WTC11 (cell line): ENCODE measurements around the gene PRKAR1B. TPM values are rescaled to one million over a fixed set of nuclear protein-coding genes. Genes with fewer than 3 reads are reported as not detected.

Source experiments
- ATAC-seq: fragments of 200-7000 bp; cut with Tn5 transposase; 2 replicates; pipeline ENCODE4 v1.10.0; 2021; ENCODE audit warnings: mild to moderate bottlenecking, moderate library complexity
- CTCF ChIA-PET: fragments of 300-600 bp; sonication (Branson Sonifier 250); formaldehyde crosslinking; loops from one replicate; lab custom pipeline; 2021; ENCODE audit warnings: antibody characterized with exemption; lab: Charles Lee
- POLR2A ChIA-PET: fragments of 350-600 bp; sonication (Branson Sonifier 250); formaldehyde crosslinking; loops from one replicate; lab custom pipeline; 2021; ENCODE audit warnings: antibody characterized with exemption; lab: Charles Lee
- DNase-seq: peaks from one replicate; pipeline ENCODE4 v3.0.0; 2021; ENCODE audit warnings: low spot score
- H3K27ac Mint-ChIP-seq: 2 replicates; pipeline ENCODE4 v1.8.0; 2021; ENCODE audit warnings: mixed read lengths
- H3K27me3 Mint-ChIP-seq: 2 replicates; pipeline ENCODE4 v1.8.0; 2021; ENCODE audit warnings: low read depth, mild to moderate bottlenecking, moderate library complexity, mixed read lengths
- H3K36me3 Mint-ChIP-seq: 2 replicates; pipeline ENCODE4 v1.8.0; 2021; ENCODE audit warnings: mixed read lengths
- H3K4me1 Mint-ChIP-seq: 2 replicates; pipeline ENCODE4 v1.8.0; 2022; ENCODE audit warnings: mixed read lengths
- H3K4me3 Mint-ChIP-seq: 2 replicates; pipeline ENCODE4 v1.8.0; 2021; ENCODE audit warnings: mild to moderate bottlenecking, moderate library complexity, mixed read lengths
- H3K9me3 Mint-ChIP-seq: 2 replicates; pipeline ENCODE4 v1.8.0; 2021; ENCODE audit warnings: mixed read lengths
- CREB1 ChIP-seq: sonication (generic); formaldehyde crosslinking; IDR thresholded peaks from 2 replicates; pipeline ENCODE4 v1.8.0; 2023; ENCODE audit warnings: mild to moderate bottlenecking, missing genetic modification reagents
- ETV6 ChIP-seq: sonication (generic); formaldehyde crosslinking; IDR thresholded peaks from 2 replicates; pipeline ENCODE4 v1.8.1; 2022; ENCODE audit warnings: mild to moderate bottlenecking, missing genetic modification reagents
- FOXK1 ChIP-seq: sonication (generic); formaldehyde crosslinking; IDR thresholded peaks from 2 replicates; pipeline ENCODE4 v1.8.0; 2022; ENCODE audit warnings: mild to moderate bottlenecking, moderate library complexity, missing genetic modification reagents
- GRHL2 ChIP-seq: fragments of 250-450 bp; sonication (Bioruptor Pico); IDR thresholded peaks from 2 replicates; pipeline ENCODE4 v1.8.0; 2022; ENCODE audit warnings: mild to moderate bottlenecking, moderate library complexity; ENCODE audit not compliant: insufficient replicate concordance, severe bottlenecking
- HMGA2 ChIP-seq: fragments of 250-450 bp; sonication (Bioruptor Pico); IDR thresholded peaks from 2 replicates; pipeline ENCODE4 v1.4.0; 2021; ENCODE audit warnings: mild to moderate bottlenecking, moderate library complexity
- IRF2 ChIP-seq: sonication (generic); formaldehyde crosslinking; IDR thresholded peaks from 2 replicates; pipeline ENCODE4 v1.8.0; 2022; ENCODE audit warnings: low read depth, missing genetic modification reagents, borderline replicate concordance
- JAZF1 ChIP-seq: fragments of 250-450 bp; sonication (Bioruptor Pico); IDR thresholded peaks from 2 replicates; pipeline ENCODE4 v1.9.0; 2021; ENCODE audit warnings: moderate library complexity, mild to moderate bottlenecking, inconsistent platforms
- SP1 ChIP-seq: sonication (generic); formaldehyde crosslinking; conservative IDR thresholded peaks from 2 replicates; pipeline ENCODE4 v1.8.1; 2022; ENCODE audit warnings: missing genetic modification reagents
- TP53 ChIP-seq: sonication (generic); formaldehyde crosslinking; IDR thresholded peaks from 2 replicates; pipeline ENCODE4 v1.8.1; 2023; ENCODE audit warnings: mild to moderate bottlenecking, missing genetic modification reagents
- ZBTB21 ChIP-seq: sonication (generic); formaldehyde crosslinking; IDR thresholded peaks from 2 replicates; pipeline ENCODE4 v1.8.1; 2023; ENCODE audit warnings: mild to moderate bottlenecking, missing genetic modification reagents, borderline replicate concordance
- ZNF219 ChIP-seq: sonication (generic); formaldehyde crosslinking; IDR thresholded peaks from 2 replicates; pipeline ENCODE4 v1.8.0; 2023; ENCODE audit warnings: missing genetic modification reagents, mild to moderate bottlenecking, borderline replicate concordance
- ZNF232 ChIP-seq: sonication (generic); formaldehyde crosslinking; IDR thresholded peaks from 2 replicates; pipeline ENCODE4 v1.8.0; 2022; ENCODE audit warnings: mild to moderate bottlenecking, missing genetic modification reagents
- ZNF317 ChIP-seq: sonication (generic); formaldehyde crosslinking; IDR thresholded peaks from 2 replicates; pipeline ENCODE4 v1.8.1; 2023; ENCODE audit warnings: low read depth, mild to moderate bottlenecking, moderate library complexity, missing genetic modification reagents, borderline replicate concordance
- total RNA-seq: library from RNA; stranded (reverse); gene quantifications from 3 replicates; pipeline ENCODE4 v1.2.3, GENCODE V29; 2021
- TF ChIP-seq, protein P1 (sequence below): fragments of 250-450 bp; sonication (Bioruptor Pico); conservative IDR thresholded peaks from 2 replicates; pipeline ENCODE4 v1.9.0; 2021; ENCODE audit warnings: mild to moderate bottlenecking
- TF ChIP-seq, protein P2 (sequence below): sonication (generic); formaldehyde crosslinking; IDR thresholded peaks from 2 replicates; pipeline ENCODE4 v1.8.1; 2022; ENCODE audit warnings: low read depth, missing genetic modification reagents, borderline replicate concordance
- TF ChIP-seq, protein P3 (sequence below): sonication (generic); formaldehyde crosslinking; IDR thresholded peaks from 2 replicates; pipeline ENCODE4 v1.8.0; 2023; ENCODE audit warnings: mild to moderate bottlenecking, missing genetic modification reagents
- TF ChIP-seq, protein P4 (sequence below): sonication (generic); formaldehyde crosslinking; IDR thresholded peaks from 2 replicates; pipeline ENCODE4 v1.8.1; 2023; ENCODE audit warnings: mild to moderate bottlenecking, missing genetic modification reagents
- TF ChIP-seq, protein P5 (sequence below): sonication (generic); formaldehyde crosslinking; IDR thresholded peaks from 2 replicates; pipeline ENCODE4 v1.8.1; 2022; ENCODE audit warnings: missing genetic modification reagents, borderline replicate concordance

The PRKAR1B gene
- total RNA-seq, 1 experiment from 2014 or later = 43.6 TPM

DNA sequence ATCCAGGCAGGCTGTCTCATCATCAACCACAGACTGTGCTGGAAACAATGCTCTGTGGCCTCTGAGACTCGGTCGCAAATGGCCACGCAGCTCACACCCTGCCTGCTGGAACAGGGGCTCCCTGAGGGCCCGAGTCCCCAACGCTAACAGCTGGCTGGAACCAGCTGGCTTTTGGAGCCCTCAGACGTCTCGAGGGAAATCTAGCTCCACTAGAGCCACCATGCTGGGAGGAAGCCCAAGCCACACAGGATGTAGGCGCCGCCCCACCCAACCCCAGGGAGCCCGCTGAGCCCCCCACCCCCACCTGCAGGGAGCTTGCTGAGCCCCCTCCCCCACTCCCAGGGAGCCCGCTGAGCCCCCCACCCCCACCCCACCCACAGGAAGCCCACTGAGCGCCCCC lies 186.1 kb downstream of the PRKAR1B start:
- TF ChIP-seq HMGA2 (CRISPR knock-in tag) (no peak), ZBTB21 (CRISPR knock-in tag) (no peak), FOXK1 (CRISPR knock-in tag) (no peak), CREB1 (CRISPR knock-in tag) (no peak), ZNF219 (CRISPR knock-in tag) (no peak), ZNF317 (CRISPR knock-in tag) (no peak)
- TF ChIP-seq, protein P1, sequence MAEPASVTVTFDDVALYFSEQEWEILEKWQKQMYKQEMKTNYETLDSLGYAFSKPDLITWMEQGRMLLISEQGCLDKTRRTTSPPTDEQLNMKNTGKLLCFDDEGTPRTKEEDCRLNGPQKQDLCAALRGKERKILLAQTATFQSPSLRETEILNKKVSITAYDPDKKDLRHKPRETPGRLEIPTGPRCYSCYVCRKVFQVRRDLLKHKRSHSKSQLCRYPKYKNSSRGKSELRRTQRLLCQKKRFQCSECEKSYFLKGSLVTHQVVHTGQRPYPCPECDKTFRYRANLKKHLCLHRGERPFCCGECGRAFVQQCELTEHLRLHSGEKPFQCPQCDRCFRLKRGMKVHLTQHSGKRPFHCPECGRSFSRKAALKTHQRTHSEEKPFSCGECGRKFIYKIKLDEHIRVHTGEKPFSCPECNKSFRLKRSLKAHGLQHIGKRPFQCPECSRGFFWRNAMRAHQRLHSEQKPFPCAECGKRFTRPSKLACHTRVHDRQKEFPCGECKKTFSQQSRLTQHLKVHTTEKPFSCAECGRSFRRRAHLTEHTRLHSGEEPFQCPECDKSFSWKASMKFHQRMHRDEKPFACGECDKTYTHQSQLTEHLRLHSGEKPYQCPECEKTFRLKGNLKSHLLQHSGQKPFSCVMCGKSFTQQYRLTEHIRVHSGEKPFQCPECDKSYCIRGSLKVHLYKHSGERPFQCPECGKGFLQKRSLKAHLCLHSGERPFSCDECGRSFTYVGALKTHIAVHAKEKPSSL (CRISPR knock-in tag) = no peak
- TF ChIP-seq, protein P2, sequence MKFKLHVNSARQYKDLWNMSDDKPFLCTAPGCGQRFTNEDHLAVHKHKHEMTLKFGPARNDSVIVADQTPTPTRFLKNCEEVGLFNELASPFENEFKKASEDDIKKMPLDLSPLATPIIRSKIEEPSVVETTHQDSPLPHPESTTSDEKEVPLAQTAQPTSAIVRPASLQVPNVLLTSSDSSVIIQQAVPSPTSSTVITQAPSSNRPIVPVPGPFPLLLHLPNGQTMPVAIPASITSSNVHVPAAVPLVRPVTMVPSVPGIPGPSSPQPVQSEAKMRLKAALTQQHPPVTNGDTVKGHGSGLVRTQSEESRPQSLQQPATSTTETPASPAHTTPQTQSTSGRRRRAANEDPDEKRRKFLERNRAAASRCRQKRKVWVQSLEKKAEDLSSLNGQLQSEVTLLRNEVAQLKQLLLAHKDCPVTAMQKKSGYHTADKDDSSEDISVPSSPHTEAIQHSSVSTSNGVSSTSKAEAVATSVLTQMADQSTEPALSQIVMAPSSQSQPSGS (CRISPR knock-in tag) = no peak
- Mint-ChIP-seq H3K36me3 (peaks cover 4% of the 10 kb centered on the region), H3K4me3 (no peak overlapping the region), H3K27me3 (no peaks in the 10 kb centered on the region; the same call in 1 of the 2 replicates), H3K27ac (no peak overlapping the region), H3K9me3 (peaks cover 6% of the 10 kb centered on the region), H3K4me1 (peaks cover 7% of the 10 kb centered on the region)
- ChIA-PET CTCF (interaction anchor here (0.6 to 1.2 kb wide), 2 partner anchors 23 to 92 kb away, joined by 3 to 4 read pairs; no protein-coding TSS in a partner anchor), POLR2A (no interaction called here)
- no peak for ATAC-seq
- DNase-seq = no peak

DNA sequence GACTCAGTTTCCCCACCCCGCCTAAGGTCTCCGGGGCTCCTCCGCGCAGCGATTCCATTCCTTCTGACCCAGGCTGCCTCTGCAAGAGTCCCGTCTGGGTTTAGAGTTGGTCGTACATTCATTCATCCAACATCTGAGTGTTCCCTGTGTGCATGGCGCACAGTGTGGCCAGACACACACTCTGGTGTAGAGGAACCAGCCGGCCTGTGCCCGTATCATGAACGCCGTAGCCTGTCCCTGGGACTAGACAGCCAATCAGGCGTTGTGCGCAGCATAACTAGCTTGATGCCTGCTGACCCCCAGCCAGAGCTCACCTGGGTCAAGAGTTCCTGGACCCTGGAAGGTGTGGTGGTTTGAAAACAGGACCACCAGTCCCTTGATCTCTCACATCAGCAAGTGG lies 186.5 kb downstream of the PRKAR1B start:
- peaks cover 7% of the 10 kb centered on the region for H3K4me1 Mint-ChIP-seq
- H3K9me3 Mint-ChIP-seq = peaks cover 5% of the 10 kb centered on the region
- CTCF ChIA-PET = interaction anchor here (0.6 to 1.2 kb wide), 2 partner anchors 23 to 91 kb away, joined by 3 to 4 read pairs; no protein-coding TSS in a partner anchor
- no peaks in the 10 kb centered on the region; the same call in 1 of the 2 replicates for H3K27me3 Mint-ChIP-seq
- peaks cover 4% of the 10 kb centered on the region for H3K36me3 Mint-ChIP-seq
- DNase-seq = no peak
- no peak for ATAC-seq
- POLR2A ChIA-PET = no interaction called here
- TF ChIP-seq, protein P3, sequence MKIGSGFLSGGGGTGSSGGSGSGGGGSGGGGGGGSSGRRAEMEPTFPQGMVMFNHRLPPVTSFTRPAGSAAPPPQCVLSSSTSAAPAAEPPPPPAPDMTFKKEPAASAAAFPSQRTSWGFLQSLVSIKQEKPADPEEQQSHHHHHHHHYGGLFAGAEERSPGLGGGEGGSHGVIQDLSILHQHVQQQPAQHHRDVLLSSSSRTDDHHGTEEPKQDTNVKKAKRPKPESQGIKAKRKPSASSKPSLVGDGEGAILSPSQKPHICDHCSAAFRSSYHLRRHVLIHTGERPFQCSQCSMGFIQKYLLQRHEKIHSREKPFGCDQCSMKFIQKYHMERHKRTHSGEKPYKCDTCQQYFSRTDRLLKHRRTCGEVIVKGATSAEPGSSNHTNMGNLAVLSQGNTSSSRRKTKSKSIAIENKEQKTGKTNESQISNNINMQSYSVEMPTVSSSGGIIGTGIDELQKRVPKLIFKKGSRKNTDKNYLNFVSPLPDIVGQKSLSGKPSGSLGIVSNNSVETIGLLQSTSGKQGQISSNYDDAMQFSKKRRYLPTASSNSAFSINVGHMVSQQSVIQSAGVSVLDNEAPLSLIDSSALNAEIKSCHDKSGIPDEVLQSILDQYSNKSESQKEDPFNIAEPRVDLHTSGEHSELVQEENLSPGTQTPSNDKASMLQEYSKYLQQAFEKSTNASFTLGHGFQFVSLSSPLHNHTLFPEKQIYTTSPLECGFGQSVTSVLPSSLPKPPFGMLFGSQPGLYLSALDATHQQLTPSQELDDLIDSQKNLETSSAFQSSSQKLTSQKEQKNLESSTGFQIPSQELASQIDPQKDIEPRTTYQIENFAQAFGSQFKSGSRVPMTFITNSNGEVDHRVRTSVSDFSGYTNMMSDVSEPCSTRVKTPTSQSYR (CRISPR knock-in tag) = no peak
- TF ChIP-seq, protein P1 (CRISPR knock-in tag) = no peak
- TF ChIP-seq SP1 (CRISPR knock-in tag) (no peak), ZNF219 (CRISPR knock-in tag) (no peak)
- H3K4me3 Mint-ChIP-seq = no peak overlapping the region
- H3K27ac Mint-ChIP-seq = peak overlapping the region; percentile 92; the same call in 1 of the 2 replicates

DNA sequence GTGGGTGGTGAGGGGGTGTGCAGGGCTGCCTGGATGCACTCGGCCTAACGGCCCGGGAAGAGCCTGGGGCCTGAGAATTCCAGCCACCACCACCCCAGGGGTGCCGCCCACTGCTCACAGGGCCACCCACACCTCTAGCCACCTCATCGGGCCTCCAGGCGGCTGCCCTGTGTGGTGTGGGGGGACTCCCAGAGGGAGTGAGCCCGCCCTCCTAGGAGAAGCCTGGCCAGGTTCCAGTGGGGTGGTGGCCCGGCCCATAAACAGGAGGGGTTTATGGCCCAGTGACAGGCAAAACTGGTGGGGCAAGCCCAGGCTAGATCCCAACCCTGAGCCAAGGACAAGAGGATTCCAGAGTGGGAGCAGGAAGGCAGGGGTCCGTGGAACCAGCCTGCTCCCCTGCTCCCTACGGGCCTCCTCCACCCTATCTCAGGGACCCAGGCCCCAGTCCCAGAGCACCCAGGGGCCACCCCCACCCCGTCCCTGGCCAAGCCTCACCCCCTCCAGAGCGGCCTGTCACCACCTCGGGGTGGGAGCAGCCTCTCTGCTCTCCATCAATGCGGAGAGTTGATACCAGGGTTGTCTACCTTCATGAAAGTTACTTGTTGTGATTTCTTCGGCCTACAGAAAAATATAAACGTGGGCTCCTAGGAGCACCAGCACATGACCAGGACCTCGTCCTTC lies 187.2 kb downstream of the PRKAR1B start:
- DNase-seq (no peak), ATAC-seq (no peak)
- Mint-ChIP-seq H3K9me3 (no peaks in the 10 kb centered on the region), H3K36me3 (no peaks in the 10 kb centered on the region), H3K4me3 (no peak overlapping the region), H3K4me1 (peaks cover 7% of the 10 kb centered on the region), H3K27ac (peak overlapping the region; percentile 92), H3K27me3 (no peaks in the 10 kb centered on the region; the same call in 1 of the 2 replicates)
- ChIA-PET POLR2A (no interaction called here), CTCF (interaction anchor here (1.2 kb wide), 1 partner anchor 90 kb away, joined by 3 read pairs; no protein-coding TSS in a partner anchor)
- TF ChIP-seq GRHL2 = no peak
- no peak for TF ChIP-seq ETV6 (CRISPR knock-in tag)
- TF ChIP-seq TP53 (CRISPR knock-in tag) = no peak
- TF ChIP-seq, protein P4, sequence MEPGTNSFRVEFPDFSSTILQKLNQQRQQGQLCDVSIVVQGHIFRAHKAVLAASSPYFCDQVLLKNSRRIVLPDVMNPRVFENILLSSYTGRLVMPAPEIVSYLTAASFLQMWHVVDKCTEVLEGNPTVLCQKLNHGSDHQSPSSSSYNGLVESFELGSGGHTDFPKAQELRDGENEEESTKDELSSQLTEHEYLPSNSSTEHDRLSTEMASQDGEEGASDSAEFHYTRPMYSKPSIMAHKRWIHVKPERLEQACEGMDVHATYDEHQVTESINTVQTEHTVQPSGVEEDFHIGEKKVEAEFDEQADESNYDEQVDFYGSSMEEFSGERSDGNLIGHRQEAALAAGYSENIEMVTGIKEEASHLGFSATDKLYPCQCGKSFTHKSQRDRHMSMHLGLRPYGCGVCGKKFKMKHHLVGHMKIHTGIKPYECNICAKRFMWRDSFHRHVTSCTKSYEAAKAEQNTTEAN (CRISPR knock-in tag) = no peak
- TF ChIP-seq IRF2 = no peak
- TF ChIP-seq ZNF232 (CRISPR knock-in tag) = no peak
- no peak for TF ChIP-seq JAZF1 (CRISPR knock-in tag)
- TF ChIP-seq, protein P5, sequence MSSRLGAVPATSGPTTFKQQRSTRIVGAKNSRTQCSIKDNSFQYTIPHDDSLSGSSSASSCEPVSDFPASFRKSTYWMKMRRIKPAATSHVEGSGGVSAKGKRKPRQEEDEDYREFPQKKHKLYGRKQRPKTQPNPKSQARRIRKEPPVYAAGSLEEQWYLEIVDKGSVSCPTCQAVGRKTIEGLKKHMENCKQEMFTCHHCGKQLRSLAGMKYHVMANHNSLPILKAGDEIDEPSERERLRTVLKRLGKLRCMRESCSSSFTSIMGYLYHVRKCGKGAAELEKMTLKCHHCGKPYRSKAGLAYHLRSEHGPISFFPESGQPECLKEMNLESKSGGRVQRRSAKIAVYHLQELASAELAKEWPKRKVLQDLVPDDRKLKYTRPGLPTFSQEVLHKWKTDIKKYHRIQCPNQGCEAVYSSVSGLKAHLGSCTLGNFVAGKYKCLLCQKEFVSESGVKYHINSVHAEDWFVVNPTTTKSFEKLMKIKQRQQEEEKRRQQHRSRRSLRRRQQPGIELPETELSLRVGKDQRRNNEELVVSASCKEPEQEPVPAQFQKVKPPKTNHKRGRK (CRISPR knock-in tag) = no peak
